Posterior cingulate gyrus (tissue), 11 donors: ENCODE results near the gene ATP10A.
"Not testable (repeated sequence)": the region's sequence is repeated elsewhere in the genome, so short reads cannot be mapped to it uniquely, and the experiment has no call there.

Experiments
- DNase-seq, 10 donors: peaks; one replicate each; pipeline versions ENCODE4 v3.0.0 to v3.0.0-alpha.2; 2020 to 2021; ENCODE audit warnings: mixed read lengths in 3 of 10
- intact Hi-C: fragments of 100-400 bp; cut with DNase I; formaldehyde crosslinking; loops from one replicate; pipeline ENCODE4 v1.15.1; 2023

Gene ATP10A

GRCh38 chr15:25883463-25884259 lies 20.5 kb upstream of the ATP10A start:
- no peak for DNase-seq
- intact Hi-C loops = no loop called here

DNA sequence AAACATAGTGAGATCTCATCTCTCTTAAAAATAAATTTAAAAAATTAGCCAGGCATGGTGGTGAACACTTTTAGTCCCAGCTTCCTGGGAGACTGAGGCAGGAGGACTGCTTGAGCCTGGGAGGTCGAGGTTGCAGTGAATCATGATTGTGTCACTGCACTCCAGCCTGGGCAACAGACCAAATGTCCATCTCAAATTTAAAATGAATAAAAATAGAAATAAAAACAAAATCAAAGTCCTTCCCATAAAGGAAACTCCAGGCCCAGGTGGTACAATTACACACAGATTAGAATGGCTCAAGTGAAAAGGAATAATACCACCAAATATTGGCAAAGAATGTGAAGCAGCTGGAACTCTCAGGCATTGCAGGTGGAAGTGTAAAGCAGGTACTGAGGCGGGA lies 19.3 kb upstream of the ATP10A start:
- no peak for DNase-seq
- intact Hi-C loops = no loop called here

- intact Hi-C loops, DNase-seq: not testable (repeated sequence)
Measured at GRCh38 chr15:25880877-25881276, 17.8 kb upstream of the ATP10A start.

DNA sequence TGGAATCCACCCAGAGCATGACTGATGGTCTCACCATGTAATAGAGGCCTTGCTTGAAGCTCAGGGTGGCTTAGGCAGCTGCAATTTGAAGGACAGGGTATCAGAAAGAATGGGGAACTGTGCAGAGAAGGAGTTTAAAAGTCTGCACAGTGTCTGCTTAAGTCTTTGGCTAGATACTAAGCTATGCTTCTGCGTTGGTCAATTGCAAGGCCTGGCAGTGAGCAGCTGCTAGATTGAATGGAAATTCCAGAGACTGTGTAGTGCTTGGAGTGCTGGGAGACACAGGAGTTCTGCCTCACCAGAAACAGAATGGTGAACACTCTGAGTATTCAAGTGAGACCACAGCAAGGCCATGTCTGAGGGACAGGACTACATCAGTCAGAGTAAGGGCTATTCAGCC lies 17.3 kb upstream of the ATP10A start:
- no peak for DNase-seq
- intact Hi-C loops = no loop called here

- DNase-seq = no peak
- intact Hi-C loops = no loop called here
Measured at GRCh38 chr15:25879438-25879837, 16.3 kb upstream of the ATP10A start.

- intact Hi-C loops = no loop called here
- DNase-seq = no peak
Measured at GRCh38 chr15:25877681-25878080, 14.6 kb upstream of the ATP10A start.

- intact Hi-C loops = no loop called here
- DNase-seq = no peak
Measured at GRCh38 chr15:25876231-25877140, 13.4 kb upstream of the ATP10A start.

GRCh38 chr15:25875566-25875965 lies 12.4 kb upstream of the ATP10A start:
- intact Hi-C loops = no loop called here
- no peak for DNase-seq

DNA sequence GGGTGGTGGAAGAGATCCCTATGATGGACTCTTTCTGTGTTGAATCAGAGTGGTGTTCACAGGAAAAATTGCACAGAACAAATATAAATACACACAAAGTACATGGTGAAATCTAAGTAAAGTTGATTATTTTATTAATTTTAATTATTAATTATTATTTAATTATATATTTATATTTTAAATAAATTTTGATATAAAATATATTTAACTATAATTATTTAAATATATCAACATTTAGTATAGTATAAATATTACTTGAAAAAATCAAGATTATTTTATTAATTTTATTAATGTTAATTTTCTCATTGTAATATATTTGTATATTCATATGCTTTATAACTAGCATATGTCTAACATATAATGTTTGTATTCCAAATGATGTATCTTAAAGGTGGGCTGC lies 11.3 kb upstream of the ATP10A start:
- intact Hi-C loops = no loop called here
- no peak for DNase-seq

GRCh38 chr15:25871403-25871802 lies 8.3 kb upstream of the ATP10A start:
- no peak for DNase-seq
- intact Hi-C loops = no loop called here

DNA sequence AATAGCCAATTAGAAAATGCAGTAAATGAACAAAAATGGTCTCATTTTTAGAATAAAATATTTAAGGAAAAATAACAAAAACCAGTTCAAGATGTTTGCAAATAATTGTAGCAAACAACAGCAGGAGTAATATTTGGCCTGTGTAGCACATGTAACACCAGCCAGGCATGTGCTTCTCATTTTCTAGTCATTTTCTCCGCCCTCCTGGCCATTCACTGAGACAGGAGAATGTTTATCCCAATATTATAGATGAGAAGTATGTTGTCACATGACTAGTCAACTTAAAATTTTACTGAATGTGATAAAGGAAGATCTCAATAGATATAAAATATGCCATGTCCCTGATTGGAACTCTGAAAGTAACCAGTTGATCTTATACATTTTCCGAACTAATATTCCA lies 7.8 kb upstream of the ATP10A start:
- DNase-seq = no peak
- intact Hi-C loops = no loop called here

- intact Hi-C loops = no loop called here
- no peak for DNase-seq
Measured at GRCh38 chr15:25869701-25870100, 6.6 kb upstream of the ATP10A start.

GRCh38 chr15:25866874-25867273 lies 3.7 kb upstream of the ATP10A start:
- DNase-seq = no peak

DNA sequence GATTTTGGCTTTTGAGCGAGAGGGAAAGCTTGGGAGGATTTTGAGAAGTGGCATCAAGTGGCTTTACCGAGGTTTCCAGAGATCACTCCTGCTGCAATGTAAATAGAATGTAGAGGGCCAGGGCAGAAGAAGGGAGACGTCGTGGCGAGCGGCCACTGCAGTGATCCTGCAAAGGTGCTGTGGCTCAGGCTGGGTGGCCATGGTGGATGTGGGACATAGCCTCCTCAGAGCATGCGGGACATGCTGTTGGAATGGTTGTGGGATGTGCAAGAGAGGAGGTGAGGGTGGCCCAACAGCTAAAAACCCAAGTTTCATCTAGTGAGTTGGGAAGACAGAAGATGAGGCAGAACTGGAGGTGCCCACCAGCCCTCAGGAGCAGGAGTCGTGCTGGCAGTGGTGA lies 3.1 kb upstream of the ATP10A start:
- intact Hi-C loops = no loop called here

More at GRCh38 chr15:25866874-25867273, 3.7 kb upstream of the ATP10A start:
- intact Hi-C loops = no loop called here

GRCh38 chr15:25864966-25865365 lies 1.8 kb upstream of the ATP10A start:
- DNase-seq = no peak
- intact Hi-C loops = no loop called here

More for the DNA sequence above, 3.1 kb upstream of the ATP10A start:
- DNase-seq = no peak

GRCh38 chr15:25863968-25864580 lies 947 bp upstream of the ATP10A start:
- intact Hi-C loops = no loop called here
- DNase-seq = no peak

DNA sequence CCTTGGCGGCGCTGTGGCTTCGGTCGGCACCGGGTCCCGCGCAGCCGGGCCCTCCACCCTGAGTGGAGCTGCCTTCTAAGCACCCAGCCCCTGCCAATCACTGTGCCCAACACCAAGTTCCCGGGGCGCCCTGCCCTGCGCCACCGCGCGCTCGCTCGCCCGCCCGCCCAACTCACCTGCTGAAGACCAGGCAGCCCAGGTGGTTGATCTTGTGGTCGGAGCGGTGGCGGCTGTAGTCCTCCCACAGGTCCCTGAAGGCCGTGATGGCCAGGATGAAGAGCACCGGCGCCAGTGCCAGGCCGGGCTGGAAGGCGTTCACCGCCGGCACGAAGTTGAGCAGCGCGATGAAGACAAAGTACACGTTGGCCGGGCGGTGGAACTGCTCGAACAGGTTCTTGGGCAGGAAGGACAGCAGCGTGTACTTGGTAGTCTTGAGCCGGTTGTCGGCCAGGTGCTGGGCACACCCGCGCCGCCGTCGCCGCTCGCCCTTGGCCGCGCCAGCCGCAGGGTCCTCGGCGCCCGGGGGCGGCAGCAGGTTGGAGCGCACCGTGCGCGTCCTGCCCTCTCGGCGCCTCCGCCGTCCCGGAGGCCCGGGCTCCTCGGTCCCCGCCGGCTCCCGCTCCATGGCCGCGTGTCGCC lies 536 bp downstream of the ATP10A start:
- intact Hi-C loops = no loop called here
- peak in 1 of 10 donors; percentile 77 for DNase-seq

GRCh38 chr15:25862071-25862471 lies 1.1 kb downstream of the ATP10A start:
- DNase-seq = no peak
- intact Hi-C loops = no loop called here

- DNase-seq = no peak
- intact Hi-C loops = no loop called here
Measured at GRCh38 chr15:25860885-25861866, 2.0 kb downstream of the ATP10A start.
